Muscle layer of colon (tissue), 2 donors: Measurements from ENCODE around the gene LMF2.
A peak's percentile ranks its signal among the peaks of the same experiment; 100 is the strongest.

ENCODE experiments used
- H3K27ac ChIP-seq: one replicate; pipeline ENCODE4 v1.7.0; 2013; ENCODE audit warnings: low read depth, mild to moderate bottlenecking, low read length, moderate library complexity
- H3K27me3 ChIP-seq, 2 donors: one replicate each; pipeline ENCODE4 v1.7.0; 2013; ENCODE audit warnings: low read length in 2 of 2, mild to moderate bottlenecking in 2 of 2; ENCODE audit not compliant: insufficient read depth in 2 of 2, control insufficient read depth in 1 of 2
- H3K36me3 ChIP-seq: one replicate; pipeline ENCODE4 v1.7.0; 2013; ENCODE audit warnings: mild to moderate bottlenecking, low read length; ENCODE audit not compliant: insufficient read depth
- H3K4me1 ChIP-seq: one replicate; pipeline ENCODE4 v1.7.0; 2013; ENCODE audit warnings: mild to moderate bottlenecking, low read length; ENCODE audit not compliant: insufficient read depth
- H3K4me3 ChIP-seq, 2 donors: one replicate each; pipeline ENCODE4 v1.7.0; 2013; ENCODE audit warnings: low read length in 2 of 2, low read depth in 1 of 2, mild to moderate bottlenecking in 1 of 2, moderate library complexity in 1 of 2
- H3K9ac ChIP-seq: one replicate; pipeline ENCODE4 v1.7.0; 2013; ENCODE audit warnings: low read length
- H3K9me3 ChIP-seq: one replicate; pipeline ENCODE4 v1.7.0; 2013; ENCODE audit warnings: mild to moderate bottlenecking, low read length
- donor health status: abdominal sarcoma.
- donor health status: Adenocarcinoma of cecum.

Gene LMF2

GRCh38 chr22:50483106-50483505, 24.4 kb downstream of the LMF2 start:
- Histone ChIP-seq H3K9ac (no peak overlapping the region), H3K9me3 (no peaks in the 10 kb centered on the region), H3K36me3 (no peaks in the 10 kb centered on the region), H3K27ac (no peak overlapping the region), H3K4me3 (no peak overlapping the region), H3K4me1 (no peaks in the 10 kb centered on the region), H3K27me3 (peaks cover 11 to 47% of the 10 kb centered on the region in 2 donors)

GRCh38 chr22:50482107-50483074, 25.1 kb downstream of the LMF2 start:
- H3K4me3 ChIP-seq: no peak overlapping the region
- no peaks in the 10 kb centered on the region for H3K36me3 ChIP-seq
- H3K27ac ChIP-seq: no peak overlapping the region
- H3K4me1 ChIP-seq: no peaks in the 10 kb centered on the region
- no peaks in the 10 kb centered on the region for H3K9me3 ChIP-seq
- no peak overlapping the region for H3K9ac ChIP-seq
- peaks cover 11 to 47% of the 10 kb centered on the region in 2 donors for H3K27me3 ChIP-seq

GRCh38 chr22:50481440-50482106, 25.9 kb downstream of the LMF2 start, which contains the start of gene ADM2:
Gene ADM2, plus strand, starts transcription at chr22:50481543. Its CDS starts 305 bp downstream, at chr22:50481848.
- H3K9me3 ChIP-seq: no peaks in the 10 kb centered on the region
- no peak within 1 kb of the TSS for H3K4me3 ChIP-seq
- H3K27me3 ChIP-seq: peaks cover 11 to 47% of the 10 kb centered on the region in 2 donors
- no peak within 1 kb of the TSS for H3K27ac ChIP-seq
- H3K36me3 ChIP-seq: no peaks in the 10 kb centered on the region
- no peaks in the 10 kb centered on the region for H3K4me1 ChIP-seq
- H3K9ac ChIP-seq: no peak within 1 kb of the TSS

DNA sequence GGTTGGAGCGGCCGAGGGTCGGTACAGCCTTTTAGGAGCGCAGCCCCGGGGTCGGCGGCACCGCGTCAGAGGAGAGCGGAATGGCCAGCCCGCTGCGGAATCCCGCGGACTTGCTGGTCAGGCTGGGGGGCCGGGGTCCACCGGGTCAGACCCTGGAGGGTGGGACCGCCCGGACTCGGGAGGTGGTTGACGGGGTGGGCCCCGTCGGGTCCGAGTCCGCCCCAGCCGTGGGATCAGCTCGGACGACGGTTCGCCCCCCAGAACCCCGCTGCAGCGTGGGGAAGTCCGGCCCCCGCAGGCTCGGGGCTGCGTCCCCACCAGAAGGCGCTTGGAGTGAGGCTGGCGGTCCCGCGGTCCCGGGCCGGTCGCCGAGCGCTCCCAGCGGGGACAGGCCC, 26.5 kb downstream of the LMF2 start:
- Histone ChIP-seq H3K9me3 (no peaks in the 10 kb centered on the region), H3K4me1 (no peaks in the 10 kb centered on the region), H3K36me3 (no peaks in the 10 kb centered on the region), H3K27ac (no peak overlapping the region), H3K4me3 (no peak overlapping the region), H3K9ac (no peak overlapping the region), H3K27me3 (peaks cover 11 to 47% of the 10 kb centered on the region in 2 donors)

DNA sequence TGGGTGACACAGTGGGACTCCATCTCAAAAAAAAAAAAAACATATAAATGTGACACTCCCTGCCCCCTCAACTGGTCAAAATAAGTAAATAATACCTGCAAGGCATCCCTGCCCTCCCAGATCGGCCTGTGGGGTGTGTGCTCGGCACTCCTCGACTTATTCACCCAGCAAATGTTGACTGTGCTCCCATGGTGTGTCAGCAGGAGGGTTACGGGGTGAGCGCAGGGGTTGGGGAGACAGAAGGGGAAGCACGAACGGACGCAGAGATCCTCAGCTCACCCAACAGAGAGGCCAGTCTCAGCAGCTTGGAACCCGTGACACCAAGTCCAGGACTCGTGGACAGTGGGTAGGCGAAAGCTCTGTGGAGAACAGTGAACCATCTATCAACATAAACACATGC, 27.8 kb downstream of the LMF2 start:
- H3K4me3 ChIP-seq: no peak overlapping the region
- H3K9ac ChIP-seq: no peak overlapping the region
- H3K27ac ChIP-seq: no peak overlapping the region
- no peaks in the 10 kb centered on the region for H3K9me3 ChIP-seq
- H3K27me3 ChIP-seq: peaks cover 11 to 47% of the 10 kb centered on the region in 2 donors
- H3K4me1 ChIP-seq: peaks cover 6% of the 10 kb centered on the region
- H3K36me3 ChIP-seq: no peaks in the 10 kb centered on the region

- Histone ChIP-seq H3K9me3 (no peaks in the 10 kb centered on the region), H3K36me3 (no peaks in the 10 kb centered on the region), H3K9ac (no peak overlapping the region), H3K4me1 (peaks cover 15% of the 10 kb centered on the region), H3K4me3 (no peak overlapping the region), H3K27ac (no peak overlapping the region), H3K27me3 (peaks cover 11 to 32% of the 10 kb centered on the region in 2 donors)
Measured at GRCh38 chr22:50477923-50478322, 29.6 kb downstream of the LMF2 start.

- peaks cover 24% of the 10 kb centered on the region for H3K4me1 ChIP-seq
- H3K36me3 ChIP-seq: no peaks in the 10 kb centered on the region
- no peak overlapping the region for H3K9ac ChIP-seq
- peaks cover 11 to 22% of the 10 kb centered on the region in 2 donors for H3K27me3 ChIP-seq
- H3K27ac ChIP-seq: no peak overlapping the region
- H3K4me3 ChIP-seq: no peak overlapping the region
- H3K9me3 ChIP-seq: no peaks in the 10 kb centered on the region
Measured at GRCh38 chr22:50476868-50477267, 30.6 kb downstream of the LMF2 start.

- Histone ChIP-seq H3K4me3 (peak overlapping the region; percentile 60 to 71), H3K27me3 (peaks cover 10 to 11% of the 10 kb centered on the region in 2 donors), H3K36me3 (no peaks in the 10 kb centered on the region), H3K9me3 (no peaks in the 10 kb centered on the region), H3K4me1 (peaks cover 28% of the 10 kb centered on the region), H3K27ac (peak overlapping the region; percentile 58), H3K9ac (peak overlapping the region; percentile 49)
Measured at GRCh38 chr22:50475652-50476002, 31.9 kb downstream of the LMF2 start.

GRCh38 chr22:50474710-50475651, 32.5 kb downstream of the LMF2 start, which contains the start of gene SBF1:
Gene SBF1, minus strand, starts transcription at chr22:50475035. Its CDS starts 195 bp downstream, at chr22:50474840.
- Histone ChIP-seq H3K9ac (peak within 1 kb of the TSS; percentile 68), H3K36me3 (no peaks in the 10 kb centered on the region), H3K27me3 (peaks cover 3 to 4% of the 10 kb centered on the region in 2 donors), H3K4me1 (peaks cover 34% of the 10 kb centered on the region), H3K9me3 (no peaks in the 10 kb centered on the region), H3K27ac (peak within 1 kb of the TSS; percentile 68), H3K4me3 (peak within 1 kb of the TSS; percentile 71 to 79)

GRCh38 chr22:50473855-50474671, 33.4 kb downstream of the LMF2 start:
- H3K27me3 ChIP-seq: no peaks in the 10 kb centered on the region
- H3K9ac ChIP-seq: peak overlapping the region; percentile 68
- peak overlapping the region; percentile 71 to 79 for H3K4me3 ChIP-seq
- no peaks in the 10 kb centered on the region for H3K9me3 ChIP-seq
- peak overlapping the region; percentile 68 for H3K27ac ChIP-seq
- peaks cover 38% of the 10 kb centered on the region for H3K4me1 ChIP-seq
- no peaks in the 10 kb centered on the region for H3K36me3 ChIP-seq
